Measurements from ENCODE around the gene NME4.

The NME4 gene

GRCh38 chr16:426906-427249 is 29.9 kb downstream of the NME4 start:
- peak in 3 of 4 experiments; percentile 16 to 25 (median 17) for DNase-seq

GRCh38 chr16:427250-427649 is 30.3 kb downstream of the NME4 start:
- DNase-seq: peak in 2 of 4 experiments; percentile 10 to 12

GRCh38 chr16:430904-431303 is 33.9 kb downstream of the NME4 start:
- DNase-seq: no peak

DNA sequence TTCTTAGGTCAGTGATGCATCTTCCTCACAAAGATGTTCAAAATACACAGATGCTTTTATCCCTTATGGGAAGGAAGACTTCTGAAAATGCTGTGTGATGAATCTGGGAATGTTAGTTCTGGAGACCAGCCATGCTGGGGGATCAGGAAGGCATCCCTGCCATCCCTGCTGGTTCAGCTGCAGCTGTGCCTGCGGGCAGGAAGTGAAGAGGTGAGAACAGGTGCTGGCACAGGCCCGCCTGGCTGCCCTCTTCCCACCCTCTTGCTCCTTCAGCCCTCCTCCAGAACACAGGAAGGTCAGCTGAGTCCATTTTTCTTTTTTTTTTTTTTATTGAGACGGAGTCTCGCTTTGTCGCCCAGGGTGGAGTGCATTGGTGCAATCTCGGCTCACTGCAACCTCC is 43.6 kb downstream of the NME4 start:
- DNase-seq: no peak

DNA sequence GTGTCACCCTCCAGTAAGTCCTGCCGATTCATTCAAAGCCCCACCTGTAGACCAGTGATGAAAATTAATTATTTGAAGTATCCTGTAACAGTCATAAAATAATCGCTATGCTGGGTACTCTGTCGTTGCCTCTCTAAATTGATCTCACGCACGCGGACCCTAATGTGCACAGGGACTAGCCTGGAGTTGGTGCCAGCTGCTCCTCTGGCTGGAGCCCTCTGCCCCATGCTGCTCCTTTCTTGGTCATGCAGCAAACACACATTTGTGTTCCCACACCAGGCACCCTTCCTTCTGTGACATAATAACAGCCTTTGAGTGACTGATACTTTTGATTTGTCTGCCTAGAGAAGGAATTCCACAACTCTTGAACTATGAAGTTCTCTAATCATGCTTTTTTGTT is 44.4 kb downstream of the NME4 start:
- DNase-seq: no peak

DNA sequence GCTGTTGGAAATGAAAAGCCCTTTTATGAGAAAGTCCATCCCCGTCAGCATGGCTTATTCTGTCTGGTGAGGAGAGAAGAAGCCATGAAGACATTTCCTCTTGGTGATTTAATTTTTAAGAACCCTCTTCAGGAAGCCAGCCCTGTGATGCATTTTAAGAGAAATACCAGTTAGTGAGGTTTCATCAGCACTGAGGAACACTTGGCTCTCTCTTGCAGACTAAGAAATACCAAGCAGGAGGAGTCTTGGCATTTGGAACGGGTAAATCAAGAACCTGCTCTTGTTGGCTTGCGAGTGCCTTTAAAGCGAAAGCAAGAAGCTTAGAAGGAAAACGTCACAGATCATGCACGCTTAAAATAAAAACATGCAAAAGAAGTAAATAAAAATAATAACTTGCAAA is 46.0 kb downstream of the NME4 start:
- no peak for DNase-seq

GRCh38 chr16:444027-444426 is 47.0 kb downstream of the NME4 start:
- no peak for DNase-seq

DNA sequence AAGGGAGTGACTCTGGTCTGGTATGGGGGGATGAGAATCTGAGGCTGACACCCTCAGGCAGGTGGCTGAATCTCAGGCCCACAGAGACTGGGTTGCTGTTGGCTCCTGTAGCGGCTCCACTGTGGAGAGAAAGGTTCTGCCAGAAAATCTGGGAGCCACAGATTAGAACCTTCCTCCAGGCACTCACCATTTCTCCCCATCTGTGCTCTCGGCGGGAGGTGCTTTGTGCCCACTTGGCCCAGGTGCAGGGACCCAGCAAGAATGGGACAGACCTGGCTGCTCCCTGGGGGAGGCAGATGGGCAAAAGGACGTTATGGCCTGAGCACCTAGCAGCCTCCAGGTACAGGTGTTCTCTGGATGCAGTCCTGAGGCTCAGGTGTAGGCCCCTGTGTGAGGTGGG is 48.6 kb downstream of the NME4 start:
- DNase-seq: no peak
